WI38 (cell line): ENCODE results near the gene PRRC2C.

Experiments used
- H3K4me3 ChIP-seq: 2 replicates; pipeline ENCODE4 v1.5.1; 2011; ENCODE audit warnings: low read depth, mild to moderate bottlenecking, control low read depth, low read length
- TF ChIP-seq, protein P1 (sequence below): IDR thresholded peaks from 2 replicates; pipeline ENCODE4 v1.5.1; 2012; ENCODE audit warnings: low read depth, mild to moderate bottlenecking, control low read depth, low read length

The PRRC2C gene

DNA sequence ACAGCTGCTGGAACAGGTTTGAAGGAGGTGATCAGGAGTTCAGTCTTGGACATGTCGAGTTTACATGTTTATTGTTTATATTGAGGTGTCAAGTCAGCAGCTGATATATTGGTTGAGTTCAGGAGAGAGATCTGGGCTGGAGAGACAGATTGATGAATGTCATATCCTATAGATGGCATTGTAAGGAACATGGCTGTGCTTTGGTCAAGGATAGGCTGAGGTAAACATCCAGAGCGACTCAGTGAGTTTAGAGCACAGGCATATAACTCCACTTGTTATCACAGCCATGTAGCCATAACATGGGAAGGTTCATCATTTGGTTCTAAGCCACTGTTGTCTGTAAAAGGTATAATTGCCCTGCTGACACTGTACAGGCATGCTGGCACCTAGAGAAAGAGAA, 131.3 kb downstream of the PRRC2C start:
- no peak overlapping the region for H3K4me3 ChIP-seq
- TF ChIP-seq, protein P1, sequence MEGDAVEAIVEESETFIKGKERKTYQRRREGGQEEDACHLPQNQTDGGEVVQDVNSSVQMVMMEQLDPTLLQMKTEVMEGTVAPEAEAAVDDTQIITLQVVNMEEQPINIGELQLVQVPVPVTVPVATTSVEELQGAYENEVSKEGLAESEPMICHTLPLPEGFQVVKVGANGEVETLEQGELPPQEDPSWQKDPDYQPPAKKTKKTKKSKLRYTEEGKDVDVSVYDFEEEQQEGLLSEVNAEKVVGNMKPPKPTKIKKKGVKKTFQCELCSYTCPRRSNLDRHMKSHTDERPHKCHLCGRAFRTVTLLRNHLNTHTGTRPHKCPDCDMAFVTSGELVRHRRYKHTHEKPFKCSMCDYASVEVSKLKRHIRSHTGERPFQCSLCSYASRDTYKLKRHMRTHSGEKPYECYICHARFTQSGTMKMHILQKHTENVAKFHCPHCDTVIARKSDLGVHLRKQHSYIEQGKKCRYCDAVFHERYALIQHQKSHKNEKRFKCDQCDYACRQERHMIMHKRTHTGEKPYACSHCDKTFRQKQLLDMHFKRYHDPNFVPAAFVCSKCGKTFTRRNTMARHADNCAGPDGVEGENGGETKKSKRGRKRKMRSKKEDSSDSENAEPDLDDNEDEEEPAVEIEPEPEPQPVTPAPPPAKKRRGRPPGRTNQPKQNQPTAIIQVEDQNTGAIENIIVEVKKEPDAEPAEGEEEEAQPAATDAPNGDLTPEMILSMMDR, result no peak

DNA sequence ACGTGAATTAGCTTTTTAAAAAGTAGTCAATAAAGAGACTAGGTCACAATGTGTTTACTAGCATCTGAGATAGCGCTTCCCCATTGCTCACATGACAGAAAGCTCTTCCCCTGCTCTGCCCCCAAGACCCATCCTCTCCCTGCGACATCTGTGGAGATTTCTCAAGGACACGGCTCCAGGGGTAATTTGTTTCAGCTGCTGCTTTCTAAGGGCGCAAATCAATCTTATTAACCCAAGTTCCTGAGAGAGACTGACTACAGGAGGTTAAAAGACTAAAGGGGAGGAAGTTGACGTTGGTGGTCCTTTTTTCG, 136.8 kb downstream of the PRRC2C start, which contains the start of gene MYOCOS:
Gene MYOCOS, plus strand, starts transcription at position 92 of the 311 bp plus-strand sequence. CDS start 1,641 bp downstream, outside the sequence.
- TF ChIP-seq, protein P1, result no peak

DNA sequence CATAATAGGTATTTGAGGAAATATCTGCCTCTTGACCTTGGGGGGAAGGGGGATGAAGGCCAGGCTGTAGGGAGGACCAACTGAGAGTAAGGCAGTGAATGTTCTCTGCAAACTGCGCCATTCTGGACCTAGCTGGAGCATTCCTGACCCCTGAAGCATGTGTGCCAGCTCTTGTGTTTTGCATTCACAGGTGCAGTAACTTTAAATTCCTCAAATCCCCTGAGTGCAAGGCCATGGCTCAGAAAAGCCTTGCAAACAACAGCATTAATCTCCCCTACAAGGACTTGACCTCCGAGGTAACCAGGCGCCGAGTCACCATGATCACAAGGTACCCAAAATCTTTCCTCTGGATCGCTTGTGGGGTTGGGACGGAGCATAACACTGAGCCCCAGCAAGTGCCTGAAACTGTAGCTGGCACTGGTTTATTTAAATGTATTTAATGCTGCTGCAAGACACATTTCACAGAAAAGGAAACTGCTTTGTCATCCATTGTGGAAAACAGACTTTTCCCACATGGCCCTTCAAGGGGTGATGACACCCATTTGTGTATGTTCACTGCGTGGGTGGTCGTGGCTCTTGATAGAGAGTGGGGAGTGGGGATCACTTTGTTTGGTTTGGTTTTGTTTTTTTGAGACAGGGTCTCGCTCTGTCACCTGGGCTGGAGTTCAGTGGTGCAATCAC, 138.5 kb downstream of the PRRC2C start:
- TF ChIP-seq, protein P1, result no peak
- H3K4me3 ChIP-seq, result no peak overlapping the region

More for the DNA sequence above, 136.8 kb downstream of the PRRC2C start, which contains the start of gene MYOCOS:
- H3K4me3 ChIP-seq, result no peak within 1 kb of the TSS

DNA sequence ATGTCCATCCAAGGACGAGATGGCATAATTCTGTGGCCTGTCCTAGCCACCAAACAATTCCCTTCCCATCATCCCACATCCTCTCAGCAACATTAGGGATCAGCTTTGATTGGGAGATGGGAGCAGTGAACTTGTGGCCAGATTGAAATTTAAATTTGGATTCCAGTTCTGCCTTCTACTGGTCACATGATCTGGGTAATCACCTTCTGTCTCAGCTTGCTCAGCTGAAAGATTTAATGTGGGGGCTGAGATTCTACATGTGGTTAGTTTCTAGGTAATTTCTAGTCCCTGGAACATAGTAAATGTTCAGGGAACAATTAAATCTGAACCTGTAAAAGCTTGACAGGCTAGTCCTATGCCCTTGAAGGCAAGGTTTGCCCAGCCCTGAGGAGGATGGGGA, 139.9 kb downstream of the PRRC2C start:
- H3K4me3 ChIP-seq, result no peak overlapping the region
- TF ChIP-seq, protein P1, result no peak

DNA sequence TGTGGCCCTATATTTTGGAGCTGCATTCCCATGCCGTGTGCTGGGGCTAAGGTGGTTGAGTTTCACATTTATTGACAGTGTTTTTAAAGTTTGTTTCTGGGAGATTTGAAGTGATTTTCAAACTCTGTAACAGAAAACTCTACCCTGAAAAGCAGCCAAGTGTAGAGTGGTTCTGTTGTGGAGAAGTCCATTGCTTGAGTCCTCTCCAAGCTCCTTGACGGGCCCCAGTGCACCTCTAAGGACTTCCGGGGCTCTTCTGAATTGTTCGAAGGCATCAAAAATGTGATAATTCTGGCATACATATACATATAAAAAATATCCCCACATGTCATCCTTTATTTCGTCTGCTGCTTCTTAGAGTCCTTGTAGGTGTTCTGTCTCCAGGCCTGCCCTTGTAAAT, 141.7 kb downstream of the PRRC2C start:
- no peak overlapping the region for H3K4me3 ChIP-seq
- TF ChIP-seq, protein P1, result no peak

DNA sequence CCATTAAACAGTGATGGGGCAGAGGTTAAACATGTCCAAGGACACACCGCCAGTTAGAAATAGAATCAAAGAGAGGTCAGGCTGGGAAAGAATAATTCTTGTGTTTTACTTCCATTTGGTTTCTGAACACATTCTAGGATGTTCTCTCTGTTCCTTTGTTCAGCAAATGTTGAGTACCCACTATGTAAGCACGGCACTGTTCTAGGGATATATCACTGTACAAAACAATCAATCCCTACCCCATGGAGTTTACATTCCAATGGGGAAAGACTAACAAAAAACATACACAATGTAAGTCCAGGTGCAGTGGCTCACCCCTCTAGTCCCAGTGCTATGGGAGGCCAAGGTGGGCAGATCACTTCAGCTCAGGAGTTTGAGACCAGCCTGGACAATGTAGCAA, 142.9 kb downstream of the PRRC2C start:
- TF ChIP-seq, protein P1, result no peak

DNA sequence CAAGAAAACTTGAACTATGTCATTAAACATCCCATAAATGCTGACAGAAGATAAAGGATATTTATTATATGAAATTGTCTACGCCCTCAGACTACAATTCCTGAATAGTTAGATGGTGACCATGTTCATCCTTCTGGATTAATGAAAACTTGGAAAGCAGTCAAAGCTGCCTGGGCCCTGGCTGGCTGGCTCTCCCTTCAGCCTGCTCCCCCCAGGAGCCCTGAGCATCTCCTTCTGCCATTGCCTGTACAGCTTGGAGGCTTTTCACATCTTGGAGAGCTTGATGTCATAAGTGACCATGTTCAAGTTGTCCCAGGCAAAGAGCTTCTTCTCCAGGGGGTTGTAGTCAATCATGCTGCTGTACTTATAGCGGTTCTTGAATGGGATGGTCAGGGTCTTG, 150.3 kb downstream of the PRRC2C start:
- no peak overlapping the region for H3K4me3 ChIP-seq
- TF ChIP-seq, protein P1, result no peak

More for the DNA sequence above, 142.9 kb downstream of the PRRC2C start:
- no peak overlapping the region for H3K4me3 ChIP-seq
